Psoas muscle (tissue), 8 donors: Measurements from ENCODE around the gene SEMA6C. TPM values are rescaled to one million over a fixed set of nuclear protein-coding genes. Genes with fewer than 3 reads are reported as not detected.
"Not testable (repeated sequence)": the region's sequence is repeated elsewhere in the genome, so short reads cannot be mapped to it uniquely, and the experiment has no call there.

ENCODE experiments used
- ATAC-seq, 4 donors: fragments of 200-7000 bp; cut with Tn5 transposase; one replicate each; pipeline ENCODE4 v1.9.1; 2020; ENCODE audit warnings: moderate library complexity in 3 of 4, mild to moderate bottlenecking in 2 of 4
- DNase-seq, 2 donors: peaks; one replicate each; pipeline ENCODE4 v3.0.0-alpha.2; 2020
- H3K27ac ChIP-seq: fragments of 200-600 bp; one replicate; pipeline ENCODE4 v1.8.0; 2022
- H3K27me3 ChIP-seq, 3 donors: fragments of 200-600 bp in 1 of 3; one replicate each; pipeline versions ENCODE4 v1.6.1 to v1.8.0; 2013 to 2022; ENCODE audit warnings: low read length in 2 of 3, mild to moderate bottlenecking in 2 of 3, moderate library complexity in 1 of 3; ENCODE audit not compliant: insufficient read depth in 3 of 3
- H3K36me3 ChIP-seq, 2 donors: fragments of 200-600 bp in 1 of 2; one replicate each; pipeline versions ENCODE4 v1.6.1 to v1.8.0; 2013 to 2022; ENCODE audit warnings: low read depth in 1 of 2, mild to moderate bottlenecking in 1 of 2, moderate library complexity in 1 of 2; ENCODE audit not compliant: insufficient read depth in 1 of 2
- H3K4me1 ChIP-seq: fragments of 200-600 bp; one replicate; pipeline ENCODE4 v1.8.0; 2022
- H3K4me3 ChIP-seq: fragments of 200-600 bp; one replicate; pipeline ENCODE4 v1.8.0; 2022; ENCODE audit warnings: mild to moderate bottlenecking
- H3K9me3 ChIP-seq: fragments of 200-600 bp; one replicate; pipeline ENCODE4 v1.8.0; 2022
- CTCF ChIP-seq: fragments of 200-600 bp; IDR thresholded peaks from one replicate; pipeline ENCODE4 v1.8.0; 2022; ENCODE audit warnings: antibody characterized with exemption
- WGBS, 3 donors: extraction: QIAGEN DNeasy Blood & Tissue Kit; methylation state at CpG; one replicate each; pipeline versions ENCODE4 v1.1.6 to v1.1.7; 2013; 5-methylcytosine and 5-hydroxymethylcytosine counted together
- intact Hi-C, 2 donors: fragments of 100-400 bp; cut with DNase I; formaldehyde crosslinking; loops; one replicate each; pipeline versions ENCODE4 v1.11.0 to v1.14.2; 2022
- long read RNA-seq, 2 donors: library from polyadenylated mRNA; unstranded; transcript quantifications; one replicate each; pipeline ENCODE4 v2.0.0, GENCODE V29; 2021
- polyA plus RNA-seq, 3 donors: library from polyadenylated mRNA; stranded (reverse); fragments of 200-250 nt; gene quantifications; one replicate each; pipeline ENCODE4 v1.2.3, GENCODE V29; 2013
- total RNA-seq, 4 donors: library from RNA; stranded (reverse); fragmentation: NEBNext Ultra II Directional in 2 of 4; extraction: Animal tissue kit (Norgen Biotek cat#: 25700) in 2 of 4; gene quantifications; one replicate each; pipeline versions ENCODE4 v1.2.1 to v1.2.4, GENCODE V29; 2021 to 2023
- donor health status: healthy with polysubstance abuse.
- donor health status: DM: no; HTN: no; CAD: no; lungs with moderate emphysema.
- donor health status: Bipolar disorder and iron deficiency.
- donor health status: healthy.
- donor health status: DM: yes; HTN: yes; CAD: no.
- donor health status: DM: no; HTN: no; CAD: no.
- donor health status: DM: no; HTN: no; CAD: no.
- donor health status: DM: yes; HTN: yes; CAD: no.

The SEMA6C gene
- total RNA-seq (100 to 1,000 TPM in 2 of 4 donors, 10 to 100 TPM in 2; 56.3 to 145 (median 101) TPM), polyA plus RNA-seq (10 to 100 TPM in 2 of 3 donors, 1 to 10 TPM in 1; 8.9 to 46.3 (median 29.5) TPM)
- long read RNA-seq, donor 1, partial matches to known transcripts: 1 of 12 reads
- long read RNA-seq, donor 1, other reads (novel, unspliced or antisense): 11 of 12 reads
- long read RNA-seq, donor 2, partial matches to known transcripts: 8 of 72 reads
- long read RNA-seq, donor 2, other reads (novel, unspliced or antisense): 60 of 72 reads

GRCh38 chr1:151146412-151147131, at the start of gene SEMA6C:
SEMA6C (minus strand) TSS chr1:151146631; CDS start chr1:151142621, 4,010 bp downstream.
- ATAC-seq (peak; percentile 82 to 89 (median 84)), DNase-seq (peak; percentile 96 to 98)
- Histone ChIP-seq H3K4me3 (peak within 1 kb of the TSS; percentile 76), H3K4me1 (peaks cover 48% of the 10 kb centered on the region), H3K36me3 (no peaks in the 10 kb centered on the region), H3K27me3 (no peaks in the 10 kb centered on the region), H3K27ac (peak within 1 kb of the TSS; percentile 89), H3K9me3 (no peaks in the 10 kb centered on the region)
- intact Hi-C loops: no loop called here
- no peak for TF ChIP-seq CTCF
- WGBS, 3 donors: 0 to 1% (median 0%) methylated on average over 38 to 61 of the region's 61 CpGs

- DNase-seq (peak; percentile 71 to 74), ATAC-seq (peak in 2 of 4 donors; percentile 31 to 48)
- intact Hi-C loops: loop anchor here in 1 of 2 donors (5.0 kb wide), 1 partner anchor 152 kb away; the partner anchor contains the start of gene RFX5
- H3K9me3 ChIP-seq, H3K27me3 ChIP-seq, H3K36me3 ChIP-seq: not testable (repeated sequence)
- peaks cover 15% of the 10 kb centered on the region for H3K4me1 ChIP-seq
- 67 to 72% (median 69%) methylated on average over 17 of the region's 17 CpGs for WGBS, 3 donors
- peak overlapping the region; percentile 70 for H3K27ac ChIP-seq
- H3K4me3 ChIP-seq: peak overlapping the region; percentile 41
These were observed 48.6 kb upstream of the SEMA6C start for GRCh38 chr1:151194894-151195594.

GRCh38 chr1:151193856-151194255, 47.4 kb upstream of the SEMA6C start:
- DNase-seq (no peak), ATAC-seq (no peak)
- Histone ChIP-seq H3K27me3 (no peaks in the 10 kb centered on the region), H3K36me3 (no peaks in the 10 kb centered on the region), H3K27ac (no peak overlapping the region), H3K4me1 (peaks cover 14% of the 10 kb centered on the region), H3K4me3 (no peak overlapping the region), H3K9me3 (no peaks in the 10 kb centered on the region)
- intact Hi-C loops: no loop called here
- TF ChIP-seq CTCF: no peak
- 82 to 91% (median 86%) methylated on average over 1 of the region's 1 CpG for whole genome bisulfite sequencing, 3 donors

- no peak for TF ChIP-seq CTCF
- Histone ChIP-seq H3K36me3 (no peaks in the 10 kb centered on the region), H3K9me3 (no peaks in the 10 kb centered on the region), H3K27me3 (no peaks in the 10 kb centered on the region), H3K4me1 (peaks cover 20% of the 10 kb centered on the region), H3K4me3 (no peak overlapping the region), H3K27ac (no peak overlapping the region)
- intact Hi-C loops: no loop called here
- ATAC-seq: no peak
- 64 to 71% (median 69%) methylated on average over 6 of the region's 6 CpGs for WGBS, 3 donors
- DNase-seq: peak in 1 of 2 donors; percentile 15
These were observed 46.9 kb upstream of the SEMA6C start for GRCh38 chr1:151193304-151193703.

- 76 to 82% (median 77%) methylated on average over 7 of the region's 7 CpGs for WGBS, 3 donors
- H3K36me3 ChIP-seq: no peaks in the 10 kb centered on the region
- TF ChIP-seq CTCF: no peak
- DNase-seq (peak in 1 of 2 donors; percentile 7), ATAC-seq (no peak)
- no peaks in the 10 kb centered on the region for H3K9me3 ChIP-seq
- no peak overlapping the region for H3K27ac ChIP-seq
- H3K4me3 ChIP-seq: no peak overlapping the region
- intact Hi-C loops: no loop called here
- peaks cover 25% of the 10 kb centered on the region for H3K4me1 ChIP-seq
- H3K27me3 ChIP-seq: no peaks in the 10 kb centered on the region
These were observed 45.6 kb upstream of the SEMA6C start for GRCh38 chr1:151192047-151192446.
